IPS-18c (cell line): ENCODE measurements around the gene KCNJ12.

Experiments used
- H3K4me3 ChIP-seq: 2 replicates; pipeline ENCODE4 v1.7.0; 2013; ENCODE audit warnings: low read depth, mild to moderate bottlenecking, low read length, moderate library complexity; ENCODE audit not compliant: insufficient read depth
- H3K9me3 ChIP-seq: one replicate; pipeline ENCODE4 v1.6.1; 2013; ENCODE audit warnings: mild to moderate bottlenecking, low read length, moderate library complexity; ENCODE audit not compliant: control insufficient read depth, insufficient read depth

The KCNJ12 gene

DNA sequence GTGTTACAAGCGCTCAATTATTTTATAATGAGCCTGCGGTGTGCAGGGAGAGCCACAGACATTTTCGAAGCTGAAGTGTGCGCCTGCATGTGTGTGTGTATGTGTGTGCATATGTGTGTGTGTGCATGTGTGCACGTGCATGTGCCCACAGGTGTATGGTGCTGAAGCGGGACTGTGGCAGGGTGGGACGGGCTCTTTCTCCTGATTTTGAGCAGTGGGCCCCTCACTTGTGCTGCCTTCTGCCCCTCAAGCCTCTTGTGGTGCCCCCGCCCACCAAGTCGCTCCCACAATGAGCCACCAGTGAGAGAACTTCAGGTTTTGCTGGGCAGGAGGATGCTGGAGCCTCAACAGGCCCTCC lies 16.7 kb upstream of the KCNJ12 start:
- H3K9me3 ChIP-seq, result no peaks in the 10 kb centered on the region
- H3K4me3 ChIP-seq, result no peak overlapping the region

DNA sequence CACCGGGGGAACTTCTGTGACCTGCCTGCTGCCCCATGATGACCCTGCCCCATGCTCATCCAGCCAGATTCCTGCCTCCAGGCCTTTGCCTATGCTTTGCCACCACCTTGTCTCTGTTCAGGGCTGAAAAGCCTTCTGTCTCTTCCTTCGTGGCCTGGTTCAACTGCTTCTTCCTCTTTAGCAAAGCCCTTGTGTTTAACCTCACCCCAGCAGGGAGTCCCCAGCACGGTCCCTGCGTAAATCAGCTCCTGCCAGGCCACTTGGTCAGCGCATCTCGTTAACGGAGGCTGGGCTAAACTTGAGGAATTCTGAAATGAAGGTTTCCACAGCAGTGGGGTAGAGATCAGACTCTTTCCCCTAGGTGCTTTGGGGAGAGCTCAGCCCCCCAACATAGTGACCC lies 16.1 kb upstream of the KCNJ12 start:
- no peak overlapping the region for H3K4me3 ChIP-seq
- no peaks in the 10 kb centered on the region for H3K9me3 ChIP-seq

DNA sequence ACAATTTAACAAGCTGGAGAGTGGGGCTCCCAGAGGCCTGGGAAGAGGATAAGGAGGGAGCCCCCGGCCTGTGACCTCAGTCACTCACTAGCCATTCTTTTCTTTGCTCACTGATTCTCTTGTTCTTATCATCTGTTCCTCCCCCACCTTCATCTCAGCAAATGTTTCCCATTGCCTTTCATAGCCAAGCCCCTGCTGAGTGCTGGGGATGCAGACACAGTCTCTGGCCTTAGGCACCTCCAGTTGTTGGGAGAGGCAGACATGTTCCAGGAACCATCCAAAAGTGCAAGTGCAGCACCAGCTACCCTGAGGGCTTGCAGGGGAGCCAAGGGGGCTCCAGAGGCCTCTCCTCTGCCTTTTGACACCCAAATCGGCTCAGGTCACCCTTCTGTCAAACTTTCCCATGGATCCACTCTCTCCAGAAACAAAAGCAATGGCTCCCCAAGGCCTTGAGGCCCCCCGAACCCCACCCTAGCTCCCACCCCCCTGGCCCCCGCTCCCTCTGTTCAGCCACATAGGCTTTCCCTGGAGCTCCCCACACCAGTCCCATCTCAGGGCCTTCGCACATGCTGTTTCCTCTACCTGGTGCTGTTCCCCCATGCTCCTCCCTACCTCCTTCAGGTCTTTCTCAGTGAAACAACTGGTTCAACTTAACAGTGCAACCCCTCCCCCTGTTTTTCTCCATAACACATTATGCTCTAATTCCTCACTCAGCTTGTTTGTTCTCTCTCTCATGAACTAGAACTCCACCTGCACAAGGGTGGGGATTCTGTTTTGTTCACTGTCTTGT lies 14.9 kb upstream of the KCNJ12 start:
- H3K4me3 ChIP-seq, result no peak overlapping the region
- no peaks in the 10 kb centered on the region for H3K9me3 ChIP-seq

DNA sequence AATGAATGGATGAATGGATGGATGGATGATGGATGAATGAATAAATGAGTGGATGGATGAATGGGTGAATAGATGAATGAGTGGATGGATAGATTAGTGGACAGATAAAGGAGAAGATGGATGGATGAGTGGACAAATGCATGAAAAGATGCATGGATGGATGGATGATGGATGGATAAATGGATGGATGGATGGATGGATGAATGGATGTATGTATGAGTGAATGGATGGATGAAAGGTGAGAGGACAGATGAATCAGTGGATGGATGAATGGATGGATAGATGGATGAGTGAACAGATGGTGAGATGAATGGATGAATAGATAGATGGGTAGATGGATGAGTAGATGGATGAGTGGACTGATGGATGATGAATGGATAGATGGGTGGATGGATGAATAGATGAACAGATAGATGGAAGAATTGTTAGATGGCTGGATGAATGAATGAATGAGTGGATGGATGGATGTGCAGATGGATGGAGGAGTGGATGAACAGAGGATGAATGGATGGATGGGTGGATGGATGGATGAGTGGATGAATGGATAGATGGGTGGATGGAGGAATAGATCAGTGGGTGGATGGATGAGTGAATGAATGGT lies 13.7 kb upstream of the KCNJ12 start:
- H3K9me3 ChIP-seq, result no peaks in the 10 kb centered on the region
- no peak overlapping the region for H3K4me3 ChIP-seq

DNA sequence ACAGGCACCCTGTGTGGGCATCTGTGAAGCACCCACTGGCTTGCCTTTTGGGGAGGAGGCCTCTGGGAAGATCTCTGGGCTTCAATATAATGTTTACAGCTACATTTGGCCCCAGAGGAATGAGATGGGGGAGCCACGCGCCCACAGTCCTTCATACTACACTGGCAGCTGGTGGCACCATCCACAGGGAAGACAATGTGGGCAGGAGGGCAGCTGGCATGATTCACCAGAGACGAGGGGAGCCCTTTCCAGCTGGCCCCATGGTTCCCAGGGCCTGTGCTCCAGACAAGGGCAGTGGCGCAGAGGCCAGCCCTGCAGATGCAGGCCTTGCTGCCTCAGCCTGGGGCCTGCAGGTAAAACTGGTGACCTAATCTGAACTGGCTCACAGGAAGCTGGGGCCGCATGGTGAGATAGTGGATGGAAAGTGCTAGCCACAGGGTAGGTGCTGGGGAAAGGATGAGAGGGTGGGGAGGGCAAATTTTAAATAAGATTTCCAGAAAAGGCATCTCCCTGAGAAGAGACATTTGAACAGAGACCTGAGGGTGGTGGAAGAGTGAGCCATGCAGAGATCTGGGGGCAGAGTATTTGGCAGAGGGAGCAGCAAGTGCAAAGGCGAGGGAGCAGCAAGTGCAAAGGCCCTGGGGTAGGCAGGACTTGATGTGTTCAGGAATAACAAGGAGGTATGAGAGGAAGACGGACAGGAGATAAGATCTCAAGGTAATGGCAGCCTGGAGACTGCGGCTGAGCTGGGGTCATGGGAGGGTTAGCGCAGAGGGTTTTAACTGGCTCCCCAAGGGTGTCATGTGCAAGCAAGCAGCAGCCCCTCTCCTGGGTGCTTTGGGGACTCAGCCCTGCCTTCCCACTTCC lies 12.1 kb upstream of the KCNJ12 start:
- Histone ChIP-seq H3K4me3 (no peak overlapping the region), H3K9me3 (no peaks in the 10 kb centered on the region)

DNA sequence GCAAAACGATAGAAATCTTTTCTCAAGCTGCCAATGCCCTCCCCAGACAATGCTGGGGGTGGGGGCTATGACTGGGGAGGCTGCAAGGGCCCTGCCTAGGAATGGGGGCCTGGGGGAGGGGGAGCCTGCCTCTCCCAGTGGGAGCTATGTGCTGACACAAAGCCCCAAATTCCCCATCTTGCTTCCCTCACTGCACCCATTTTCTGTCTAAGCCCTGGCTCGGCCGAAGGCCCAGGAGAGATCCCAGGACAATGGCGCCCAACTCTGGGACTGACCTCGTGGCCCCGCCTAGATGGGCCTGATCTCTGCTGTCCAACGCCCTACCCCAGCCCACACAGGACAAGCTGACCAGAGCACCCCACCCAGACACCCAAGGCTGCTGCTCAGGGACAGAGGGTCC lies 11.1 kb upstream of the KCNJ12 start:
- H3K4me3 ChIP-seq, result no peak overlapping the region
- no peaks in the 10 kb centered on the region for H3K9me3 ChIP-seq

DNA sequence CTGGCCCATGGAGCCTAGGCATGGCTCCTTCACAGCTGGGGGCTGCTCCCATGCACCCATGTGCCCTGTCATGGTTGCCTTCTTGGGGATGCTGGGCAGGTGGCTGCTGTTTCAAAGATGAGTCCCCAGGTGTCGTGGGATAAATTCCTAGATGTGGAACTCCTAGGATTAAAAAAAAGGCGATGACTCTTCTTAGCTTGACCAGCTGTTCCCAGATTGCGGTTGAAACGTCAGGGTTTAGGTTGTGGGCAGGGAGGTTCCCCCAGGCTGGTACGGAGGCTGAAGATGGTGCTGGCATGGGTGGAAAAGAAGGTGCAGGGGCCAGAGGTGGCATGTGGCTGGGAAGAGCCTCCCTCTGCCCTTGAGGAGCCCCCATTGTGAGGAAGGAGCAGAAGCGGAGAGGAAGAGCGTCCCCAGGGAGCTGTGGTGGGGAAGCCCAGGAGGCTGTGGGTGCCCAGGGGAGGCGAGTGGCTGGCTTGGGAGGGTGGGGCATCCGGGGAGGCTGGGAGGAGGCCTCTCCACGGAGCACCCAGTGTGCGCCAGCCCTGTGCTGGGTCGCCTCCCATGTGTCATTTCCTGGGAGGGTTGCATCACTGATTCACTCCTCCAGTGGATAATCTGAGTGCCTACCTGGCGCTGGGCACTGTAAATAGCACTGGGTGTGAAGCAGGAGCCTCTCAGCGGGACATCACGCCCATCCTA lies 7.5 kb upstream of the KCNJ12 start:
- H3K9me3 ChIP-seq, result no peaks in the 10 kb centered on the region
- H3K4me3 ChIP-seq, result no peak overlapping the region

DNA sequence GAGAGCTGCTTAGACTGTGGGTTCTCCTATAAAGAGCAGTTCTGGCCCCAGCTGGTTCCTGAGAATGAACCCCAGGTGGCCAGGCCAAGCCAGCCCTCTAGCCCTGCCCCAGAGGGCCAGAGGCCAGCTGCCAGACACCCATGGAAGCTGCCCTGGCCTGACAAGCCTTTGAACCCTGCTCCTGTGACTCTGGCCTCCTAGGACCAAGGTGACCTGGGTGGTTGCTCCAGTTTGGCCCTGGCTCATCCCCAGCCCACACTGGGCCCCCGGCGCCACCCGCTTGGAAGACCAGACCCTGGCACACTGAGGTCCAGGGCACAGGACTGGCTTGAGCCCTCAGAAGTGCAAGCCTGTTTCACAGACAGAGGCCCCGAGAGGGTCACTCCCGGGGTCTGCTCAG lies 6.8 kb upstream of the KCNJ12 start:
- H3K4me3 ChIP-seq, result no peak overlapping the region
- H3K9me3 ChIP-seq, result no peaks in the 10 kb centered on the region

DNA sequence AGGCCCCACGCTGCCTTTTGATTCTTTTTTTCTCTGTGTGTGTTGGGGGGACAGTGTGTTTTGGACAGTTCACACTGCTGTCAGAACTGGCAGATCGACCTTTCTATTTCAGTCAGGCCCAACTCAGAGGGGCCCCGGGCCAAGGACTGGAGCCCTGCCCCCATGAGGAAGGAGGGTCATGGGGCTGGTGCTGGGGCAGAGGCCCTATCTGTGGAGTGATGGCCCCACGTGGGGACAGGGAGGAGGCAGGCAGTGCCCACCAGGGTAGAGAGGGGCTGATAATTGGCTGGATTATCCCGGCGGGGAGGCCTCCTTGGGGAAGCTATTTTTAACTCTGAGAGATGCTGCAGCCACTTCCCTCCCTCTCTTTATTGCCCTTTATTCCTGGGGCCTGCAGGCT lies 5.7 kb upstream of the KCNJ12 start:
- no peaks in the 10 kb centered on the region for H3K9me3 ChIP-seq
- peak overlapping the region; percentile 20; the same call in 1 of the 2 replicates for H3K4me3 ChIP-seq

DNA sequence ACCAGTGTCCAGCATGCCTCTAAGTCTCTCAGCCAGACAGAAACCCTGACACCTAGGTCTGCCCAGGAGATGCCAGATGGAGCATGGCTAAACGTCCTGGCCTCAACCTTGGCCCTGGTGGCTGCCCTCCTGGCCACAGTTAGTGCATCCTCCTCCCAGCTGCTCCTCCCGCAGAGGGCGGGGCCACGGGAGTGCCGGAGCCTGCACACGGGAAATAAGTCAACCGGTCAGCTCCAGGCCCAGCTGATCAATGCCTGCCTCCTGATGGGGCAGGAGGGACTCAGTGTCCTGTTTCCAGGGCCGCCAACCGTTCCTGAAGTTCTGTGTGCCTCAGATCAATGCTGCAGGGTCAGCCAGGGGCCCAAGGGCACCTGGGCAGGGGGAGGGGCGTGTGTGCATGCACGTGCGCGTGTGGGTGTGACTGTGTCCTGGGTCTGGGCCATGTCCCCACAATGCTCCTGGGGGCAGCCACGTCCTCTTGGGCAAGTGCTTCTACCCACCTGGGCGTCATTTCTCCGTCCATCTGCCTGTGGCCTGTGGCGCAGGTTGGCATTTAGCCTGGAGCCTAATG lies 4.6 kb upstream of the KCNJ12 start:
- H3K9me3 ChIP-seq, result no peaks in the 10 kb centered on the region
- H3K4me3 ChIP-seq, result no peak overlapping the region

DNA sequence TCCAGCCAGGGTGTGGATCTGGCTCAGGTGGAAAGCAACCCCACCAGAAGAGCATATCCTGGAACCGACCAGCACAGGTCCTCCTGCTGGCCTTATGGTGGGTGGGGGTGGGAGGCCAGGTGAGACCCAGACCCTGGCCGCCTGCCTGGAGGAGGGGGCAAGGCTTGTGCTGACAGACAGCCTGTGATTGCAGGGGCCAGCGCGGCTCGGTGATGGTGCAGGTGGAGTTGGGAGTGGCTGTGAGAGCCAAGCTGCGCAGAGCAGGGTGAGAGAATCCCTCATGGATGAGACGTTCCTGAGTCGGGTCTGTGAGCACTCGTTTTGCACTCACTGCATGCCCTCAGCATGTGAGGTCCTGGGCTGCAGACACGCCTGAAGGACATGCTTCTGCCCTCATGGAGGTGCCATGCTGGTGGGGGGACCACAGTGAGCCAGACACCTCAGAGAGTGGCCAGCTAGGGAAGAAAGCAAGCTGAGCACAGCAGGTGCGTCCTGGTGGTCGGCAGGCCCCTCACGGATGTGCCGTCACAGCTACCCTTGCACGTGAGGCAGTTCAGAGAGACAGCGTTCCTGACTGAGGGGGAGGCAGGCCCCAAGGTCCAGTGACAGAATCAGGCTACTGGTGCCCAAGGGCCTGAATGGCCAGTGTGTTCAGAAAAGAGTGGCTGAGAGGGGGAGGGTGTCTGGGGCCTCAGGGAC lies 3.8 kb upstream of the KCNJ12 start:
- H3K4me3 ChIP-seq, result no peak overlapping the region; the same call in 1 of the 2 replicates
- no peaks in the 10 kb centered on the region for H3K9me3 ChIP-seq

DNA sequence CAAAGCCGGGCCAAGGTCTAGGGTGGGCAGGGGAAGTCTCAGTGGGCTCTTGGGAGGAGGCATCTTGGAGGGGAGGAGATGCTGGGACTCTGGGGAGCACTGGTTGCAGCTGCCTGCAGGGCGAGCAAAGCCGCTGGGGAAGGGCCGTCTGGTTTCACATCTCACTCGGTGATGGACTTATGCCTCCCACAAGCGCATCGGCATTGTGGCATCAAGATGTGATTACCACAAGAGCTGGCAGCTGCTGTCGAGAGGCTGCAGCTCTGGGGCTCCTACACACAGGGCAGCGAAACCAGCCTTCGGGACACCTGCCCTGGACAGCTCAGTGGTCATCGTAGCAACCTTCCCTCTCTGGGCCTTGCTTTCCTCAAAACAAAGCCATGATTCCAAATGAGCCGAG lies 3.1 kb upstream of the KCNJ12 start:
- Histone ChIP-seq H3K4me3 (no peak overlapping the region), H3K9me3 (no peaks in the 10 kb centered on the region)

DNA sequence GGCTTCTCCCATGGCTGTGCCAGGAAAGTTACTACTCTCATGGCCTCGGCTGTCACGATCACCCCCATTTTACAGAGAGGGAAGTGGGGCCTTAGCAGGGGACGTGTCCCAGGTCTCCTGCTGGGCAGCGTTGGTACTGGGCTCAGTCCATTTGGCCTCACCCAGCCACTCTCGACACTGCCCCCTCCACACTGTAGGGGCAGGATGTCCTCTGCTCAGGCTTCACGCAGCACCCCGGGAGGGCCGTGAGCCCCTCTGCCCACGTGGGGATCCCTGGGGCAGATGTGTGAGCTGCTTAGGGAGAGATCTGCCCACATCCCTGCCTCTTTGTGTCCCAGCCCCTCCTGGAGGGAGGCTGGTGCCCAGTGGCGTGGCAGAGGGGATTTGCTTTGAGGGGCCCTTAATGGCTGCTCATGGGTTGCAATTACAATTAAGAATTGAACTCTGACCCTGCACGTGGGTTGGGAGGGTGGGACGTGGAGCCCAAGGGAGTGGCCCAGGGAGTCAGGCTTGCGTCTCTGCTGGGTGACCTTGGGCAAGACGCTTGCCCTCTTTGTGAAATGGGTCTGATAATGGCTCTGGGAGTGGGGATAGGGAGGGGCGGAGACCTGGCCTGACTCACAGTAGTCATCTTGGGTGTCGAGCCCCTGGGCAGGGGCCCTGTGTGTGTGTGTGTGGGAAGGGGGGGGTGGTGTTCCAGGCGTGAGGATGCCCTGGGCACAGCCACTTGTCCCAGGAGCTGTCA lies 2.3 kb upstream of the KCNJ12 start:
- no peaks in the 10 kb centered on the region for H3K9me3 ChIP-seq
- H3K4me3 ChIP-seq, result no peak overlapping the region

DNA sequence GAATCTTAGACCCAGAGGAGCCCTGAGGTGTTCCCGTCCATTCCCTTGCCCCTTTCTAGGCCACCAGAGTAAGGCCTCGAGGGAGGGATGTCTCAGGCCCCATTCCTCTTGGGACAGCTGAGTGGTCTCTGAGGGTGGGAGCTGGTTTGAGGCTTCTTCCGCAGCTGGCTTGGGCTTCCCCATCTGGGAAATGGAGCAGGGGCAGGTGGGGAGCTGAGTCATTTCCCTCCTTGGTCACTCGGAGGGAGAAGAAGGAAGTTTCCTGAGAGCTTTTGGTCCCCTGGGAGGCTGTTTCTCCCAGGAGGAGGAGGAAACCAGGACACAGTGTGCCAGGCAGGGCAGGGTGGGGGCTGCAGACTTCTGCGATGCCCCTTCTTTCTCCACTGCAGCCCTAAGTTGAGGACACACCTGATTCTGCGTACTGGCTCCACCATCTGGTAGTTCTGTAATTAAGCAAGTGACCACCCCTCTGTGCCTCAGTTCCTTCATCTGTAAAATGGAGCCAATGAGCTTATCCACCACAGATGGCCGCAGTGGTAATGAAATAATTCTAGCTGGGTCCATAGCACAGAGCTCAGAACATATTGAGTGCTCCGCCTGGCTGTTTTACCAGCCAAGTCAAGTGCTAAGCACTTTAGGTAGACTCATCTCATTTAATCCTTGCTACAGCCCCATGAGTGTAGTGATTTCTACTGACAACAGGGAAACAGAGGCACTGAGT lies 1.6 kb upstream of the KCNJ12 start:
- H3K4me3 ChIP-seq, result no peak overlapping the region
- H3K9me3 ChIP-seq, result no peaks in the 10 kb centered on the region

DNA sequence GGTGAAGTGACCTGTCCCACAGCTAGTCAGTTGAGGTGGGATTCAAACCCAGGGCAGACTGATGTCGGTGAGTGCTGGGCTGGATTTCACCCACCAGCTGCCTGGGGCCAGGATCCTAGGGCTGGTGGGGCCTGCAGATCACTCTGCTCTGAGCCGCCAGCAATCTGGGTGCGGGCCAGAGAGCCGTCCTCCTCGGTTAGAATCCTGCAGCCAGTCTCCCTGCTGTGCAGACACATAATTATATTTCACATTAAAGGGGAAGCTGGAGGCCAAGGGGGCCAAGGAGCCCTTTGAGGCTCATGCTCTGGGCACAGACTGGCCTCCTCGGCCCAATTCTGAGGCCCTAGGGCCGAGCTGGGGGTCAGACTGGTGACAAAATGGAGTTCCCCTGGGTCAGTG lies 996 bp upstream of the KCNJ12 start:
- no peak overlapping the region for H3K4me3 ChIP-seq
- H3K9me3 ChIP-seq, result no peaks in the 10 kb centered on the region

DNA sequence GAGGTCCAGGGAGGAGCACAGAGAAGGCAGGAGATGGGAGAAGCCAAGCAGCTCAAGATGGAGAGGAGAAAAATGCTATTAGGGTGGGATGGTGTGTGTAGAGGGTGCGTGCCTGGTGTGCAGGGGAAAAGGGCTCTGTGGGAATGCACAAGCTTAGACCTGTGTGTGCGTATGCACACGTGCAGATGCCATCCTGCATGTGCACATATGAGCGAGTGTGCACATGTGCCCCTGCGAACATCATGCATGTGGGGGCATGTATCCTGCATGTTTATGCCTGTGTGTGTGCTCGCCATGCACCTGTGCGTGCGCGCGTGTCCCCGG lies 438 bp upstream of the KCNJ12 start:
- Histone ChIP-seq H3K4me3 (no peak overlapping the region), H3K9me3 (no peaks in the 10 kb centered on the region)
